ENCODE results near the gene CNMD.
"Not testable (repeated sequence)": the region's sequence is repeated elsewhere in the genome, so short reads cannot be mapped to it uniquely, and the experiment has no call there.

DNA sequence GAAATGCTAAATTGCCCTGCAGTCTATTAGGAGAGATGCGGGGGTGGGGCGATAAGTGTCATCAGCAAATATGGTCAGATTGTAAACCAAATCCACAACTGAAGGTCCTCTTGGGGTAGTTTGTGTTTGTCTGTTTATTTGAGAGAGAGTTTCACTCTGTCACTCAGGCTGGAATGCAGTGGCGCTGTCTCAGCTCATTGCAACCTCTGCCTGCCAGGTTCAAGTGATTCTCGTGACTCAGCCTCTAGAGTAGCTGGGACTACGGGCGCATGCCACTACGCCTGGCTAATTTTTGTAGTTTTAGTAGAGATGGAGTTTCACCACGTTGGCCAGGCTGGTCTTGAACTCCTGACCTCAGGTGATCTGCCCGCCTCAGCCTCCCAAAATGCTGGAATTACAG lies 53.8 kb downstream of the CNMD start:
- TF ChIP-seq, protein P1, sequence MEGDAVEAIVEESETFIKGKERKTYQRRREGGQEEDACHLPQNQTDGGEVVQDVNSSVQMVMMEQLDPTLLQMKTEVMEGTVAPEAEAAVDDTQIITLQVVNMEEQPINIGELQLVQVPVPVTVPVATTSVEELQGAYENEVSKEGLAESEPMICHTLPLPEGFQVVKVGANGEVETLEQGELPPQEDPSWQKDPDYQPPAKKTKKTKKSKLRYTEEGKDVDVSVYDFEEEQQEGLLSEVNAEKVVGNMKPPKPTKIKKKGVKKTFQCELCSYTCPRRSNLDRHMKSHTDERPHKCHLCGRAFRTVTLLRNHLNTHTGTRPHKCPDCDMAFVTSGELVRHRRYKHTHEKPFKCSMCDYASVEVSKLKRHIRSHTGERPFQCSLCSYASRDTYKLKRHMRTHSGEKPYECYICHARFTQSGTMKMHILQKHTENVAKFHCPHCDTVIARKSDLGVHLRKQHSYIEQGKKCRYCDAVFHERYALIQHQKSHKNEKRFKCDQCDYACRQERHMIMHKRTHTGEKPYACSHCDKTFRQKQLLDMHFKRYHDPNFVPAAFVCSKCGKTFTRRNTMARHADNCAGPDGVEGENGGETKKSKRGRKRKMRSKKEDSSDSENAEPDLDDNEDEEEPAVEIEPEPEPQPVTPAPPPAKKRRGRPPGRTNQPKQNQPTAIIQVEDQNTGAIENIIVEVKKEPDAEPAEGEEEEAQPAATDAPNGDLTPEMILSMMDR (IDR thresholded peaks at IDR 0.05), result not testable (repeated sequence)
- not testable (repeated sequence) for TF ChIP-seq POLR2A (IDR thresholded peaks at IDR 0.05)
